Hepatocyte (in vitro differentiated cells): ENCODE results near the gene DEFB110. TPM values are rescaled to one million over a fixed set of nuclear protein-coding genes. Genes with fewer than 3 reads are reported as not detected.

Experiments used
- polyA plus RNA-seq: library from polyadenylated mRNA; unstranded; fragments of >200 nt; fragmentation: Nextera tagmentation; extraction: Ambion mirVana; gene quantifications from 2 replicates; pipeline ENCODE4 v1.2.1, GENCODE V29; 2016
- total RNA-seq: library from RNA; depleted of rRNA; stranded (reverse); fragments of >200 nt; gene quantifications from 2 replicates; pipeline ENCODE4 v1.2.3, GENCODE V29; 2014

DEFB110 gene
- total and polyA plus RNA-seq, 2 experiments from 2014 or later: not detected

Other genes with a start within 250 kb of the DEFB110 start
- gene PGK2, start 234.7 kb downstream of the DEFB110 start, total RNA-seq: not detected in 2 replicates
- gene PGK2, start 234.7 kb downstream of the DEFB110 start, polyA plus RNA-seq: not detected in 2 replicates
- not detected in 2 replicates for gene CRISP1, start 155.5 kb downstream of the DEFB110 start, total RNA-seq
- not detected in 2 replicates for gene CRISP1, start 155.5 kb downstream of the DEFB110 start, polyA plus RNA-seq
- not detected in 2 replicates for gene DEFB114, start 57.8 kb downstream of the DEFB110 start, total RNA-seq
- gene DEFB114, start 57.8 kb downstream of the DEFB110 start, polyA plus RNA-seq: not detected in 2 replicates
- gene DEFB113, start 52.4 kb downstream of the DEFB110 start, total RNA-seq: not detected in 2 replicates
- gene DEFB113, start 52.4 kb downstream of the DEFB110 start, polyA plus RNA-seq: not detected in 2 replicates
- not detected in 2 replicates for gene DEFB112, start 27.9 kb upstream of the DEFB110 start, total RNA-seq
- gene DEFB112, start 27.9 kb upstream of the DEFB110 start, polyA plus RNA-seq: not detected in 2 replicates